H4 (cell line): ENCODE results near the gene SMC2. TPM values are rescaled to one million over a fixed set of nuclear protein-coding genes. Genes with fewer than 3 reads are reported as not detected.

Experiments used
- DNase-seq: peaks from one replicate; pipeline ENCODE4 v3.0.0-alpha.2; 2015; ENCODE audit warnings: low spot score
- total RNA-seq: library from RNA; depleted of rRNA; stranded (reverse); fragments of >200 nt; shearing (Covaris generic); gene quantifications from 2 replicates; pipeline ENCODE4 v1.2.3, GENCODE V29; 2014; rRNA removed

Gene SMC2
- total RNA-seq = 20.5 and 25.6 TPM in 2 replicates

DNA sequence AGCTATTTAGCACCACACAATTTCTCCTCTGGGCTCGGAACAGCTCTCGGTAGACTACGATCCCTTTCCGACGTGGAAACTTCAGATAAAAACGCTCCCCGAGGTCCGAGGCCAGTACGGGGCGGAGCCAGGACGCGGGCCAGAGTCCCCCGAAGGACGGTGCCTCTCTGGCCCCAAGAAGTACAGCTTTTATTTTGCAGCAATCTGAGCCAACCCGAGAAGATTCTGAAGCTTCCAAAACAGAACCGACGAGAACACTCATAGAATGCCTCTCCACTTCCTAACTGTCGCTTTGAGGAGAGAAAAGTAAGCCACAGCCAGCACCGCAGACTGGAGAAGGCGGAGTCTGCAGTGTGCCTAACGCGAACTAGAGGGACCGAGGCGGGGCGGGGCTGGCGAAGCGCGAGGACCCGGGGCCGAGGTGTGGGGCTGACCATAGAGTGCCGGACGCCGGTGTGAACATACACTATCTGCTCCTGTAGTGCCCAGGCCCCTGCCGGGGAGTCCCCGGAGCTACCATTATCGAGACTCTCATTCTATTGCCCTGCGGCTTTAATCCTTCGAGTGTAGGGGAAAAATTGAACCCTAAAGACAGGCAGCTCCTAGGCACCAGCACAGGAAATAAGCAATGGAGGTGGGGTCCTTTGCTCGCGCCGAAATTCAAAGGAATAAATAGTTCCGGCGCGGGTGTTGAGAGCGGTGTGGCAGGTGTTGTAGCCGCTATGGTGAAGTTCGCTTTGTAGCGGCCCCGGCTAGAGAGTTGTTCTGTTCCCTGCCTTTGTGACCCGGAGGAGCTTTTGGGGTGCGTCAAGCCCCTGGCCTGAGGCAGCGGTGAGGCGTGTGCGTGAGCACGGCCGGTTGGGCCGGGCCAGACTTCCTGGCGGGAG lies at the start of gene SMC2:
Gene SMC2 (plus strand): TSS at position 663 of the 887 bp plus-strand sequence. CDS start 1,076 bp downstream, outside the sequence.
- DNase-seq = peak; percentile 86

DNA sequence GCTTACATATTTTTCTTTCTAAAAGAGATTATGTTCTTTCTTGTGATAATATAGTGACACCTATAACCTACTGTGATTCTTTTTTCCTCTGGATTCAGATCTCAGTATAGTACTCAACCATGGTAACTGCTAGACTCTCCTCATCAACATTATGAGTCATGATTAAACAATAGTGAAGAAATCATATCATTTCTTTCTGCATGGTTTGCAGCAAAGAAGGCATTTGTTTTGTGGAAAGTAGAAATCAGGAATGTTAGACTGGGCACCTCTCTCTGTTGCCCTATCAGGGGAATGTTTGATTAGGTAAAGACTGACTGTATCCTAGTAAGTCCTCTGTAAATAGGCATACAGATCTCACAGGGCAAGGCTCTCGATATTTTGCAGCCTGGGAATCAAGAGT lies 25.6 kb upstream of the SMC2 start:
- no peak for DNase-seq

DNA sequence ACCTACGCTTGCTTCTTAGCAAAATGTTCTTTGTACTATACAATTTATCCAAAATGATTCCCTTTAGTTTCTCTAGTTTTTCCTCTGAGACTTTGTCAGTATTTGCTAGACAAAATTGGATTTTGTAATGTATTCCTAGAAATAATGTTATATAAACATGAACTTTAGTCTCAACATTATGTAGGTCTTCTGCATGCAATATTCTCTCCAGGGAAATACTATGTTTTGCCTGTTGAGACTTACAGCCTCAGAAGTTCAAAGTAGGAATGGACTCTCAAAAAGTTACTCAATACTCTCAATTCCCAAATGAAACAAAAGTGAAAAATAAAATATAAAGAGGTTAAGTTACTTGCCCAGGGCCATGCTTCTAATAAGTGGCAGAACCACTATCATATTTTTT lies 24.8 kb upstream of the SMC2 start:
- no peak for DNase-seq

DNA sequence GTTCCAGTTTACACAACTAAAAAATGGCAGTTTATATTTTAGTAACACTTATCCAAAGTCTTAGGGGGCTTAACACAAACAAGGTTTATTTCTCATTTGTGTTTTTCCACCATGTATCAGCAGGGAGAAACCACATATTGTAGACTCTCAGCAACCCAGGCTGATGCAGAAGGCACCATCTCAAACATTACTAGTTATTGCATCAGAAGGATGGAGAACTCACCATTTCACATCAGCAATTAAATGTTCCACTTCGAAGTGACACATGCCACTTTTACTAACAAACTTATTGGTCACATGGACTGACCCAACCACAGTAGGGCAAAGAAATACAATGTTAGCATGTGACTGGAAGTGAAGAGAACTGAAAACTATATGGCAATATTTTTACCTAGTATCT lies 22.5 kb upstream of the SMC2 start:
- DNase-seq = no peak

DNA sequence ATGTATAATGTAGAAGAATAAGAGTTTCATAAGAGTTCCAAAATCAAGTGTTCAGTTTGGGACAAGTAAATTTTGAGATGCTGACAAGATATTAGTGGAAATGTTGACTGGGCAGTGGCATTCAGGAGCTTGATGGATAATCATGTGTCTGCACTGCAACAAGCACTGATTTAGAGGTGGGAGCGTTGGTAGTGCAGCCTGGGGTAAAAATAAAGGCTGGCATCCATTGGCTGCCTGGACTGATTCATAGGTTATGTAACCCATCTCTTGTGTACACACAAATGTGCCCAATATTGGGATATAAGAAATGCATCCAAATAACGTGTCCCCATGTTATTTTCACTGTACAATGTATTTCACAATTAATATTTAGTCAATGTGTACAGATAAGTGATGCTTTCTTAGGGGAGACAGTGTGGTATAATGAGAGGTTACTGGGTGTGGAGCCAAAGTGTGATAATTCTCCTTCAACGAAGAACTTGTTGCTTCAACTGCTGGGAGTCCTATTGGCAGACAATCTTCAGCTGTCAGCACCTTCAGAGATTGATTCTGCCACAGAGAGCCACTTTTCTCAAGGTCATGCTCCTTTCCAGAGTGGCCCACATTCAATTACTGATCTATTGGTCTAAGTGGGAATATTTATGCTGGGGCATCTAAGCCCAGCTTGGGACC lies 20.9 kb upstream of the SMC2 start:
- DNase-seq = no peak

DNA sequence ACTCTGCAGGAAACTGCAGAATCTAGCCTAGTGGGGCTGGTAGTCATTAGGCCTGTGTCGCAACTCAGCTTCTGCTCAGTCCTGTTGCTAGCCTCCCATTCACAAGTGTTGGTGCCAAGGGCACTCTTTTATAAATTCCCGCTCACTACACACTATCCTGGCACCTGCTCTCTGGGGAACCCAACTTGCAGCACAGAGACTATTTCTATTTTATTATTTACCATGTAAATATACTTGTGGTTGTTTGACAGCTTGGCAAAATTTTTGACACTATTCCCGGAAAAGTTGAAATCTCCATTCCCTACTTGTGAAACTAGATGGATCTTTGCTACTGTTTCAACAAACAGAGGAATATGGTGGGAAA lies 20.4 kb upstream of the SMC2 start:
- DNase-seq = no peak

DNA sequence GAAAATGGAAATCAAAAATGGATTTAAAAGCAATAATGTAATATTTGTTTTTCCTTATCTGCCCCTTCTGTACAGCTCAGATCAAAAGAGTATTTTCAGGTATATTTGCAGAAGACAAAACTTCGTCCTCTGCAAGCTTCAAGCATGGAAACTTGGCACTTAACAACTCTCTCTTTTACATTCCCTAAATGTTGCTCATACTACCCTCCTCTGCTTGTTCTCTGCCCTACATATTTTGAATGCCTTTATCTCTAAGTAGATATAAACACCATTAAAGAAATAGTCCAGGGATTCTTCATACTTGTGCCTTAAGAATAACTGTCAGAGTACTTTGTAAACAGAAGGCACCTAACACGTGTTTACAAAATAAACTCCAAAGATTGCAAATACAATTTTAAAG lies 19.2 kb upstream of the SMC2 start:
- DNase-seq = peak; percentile 24

DNA sequence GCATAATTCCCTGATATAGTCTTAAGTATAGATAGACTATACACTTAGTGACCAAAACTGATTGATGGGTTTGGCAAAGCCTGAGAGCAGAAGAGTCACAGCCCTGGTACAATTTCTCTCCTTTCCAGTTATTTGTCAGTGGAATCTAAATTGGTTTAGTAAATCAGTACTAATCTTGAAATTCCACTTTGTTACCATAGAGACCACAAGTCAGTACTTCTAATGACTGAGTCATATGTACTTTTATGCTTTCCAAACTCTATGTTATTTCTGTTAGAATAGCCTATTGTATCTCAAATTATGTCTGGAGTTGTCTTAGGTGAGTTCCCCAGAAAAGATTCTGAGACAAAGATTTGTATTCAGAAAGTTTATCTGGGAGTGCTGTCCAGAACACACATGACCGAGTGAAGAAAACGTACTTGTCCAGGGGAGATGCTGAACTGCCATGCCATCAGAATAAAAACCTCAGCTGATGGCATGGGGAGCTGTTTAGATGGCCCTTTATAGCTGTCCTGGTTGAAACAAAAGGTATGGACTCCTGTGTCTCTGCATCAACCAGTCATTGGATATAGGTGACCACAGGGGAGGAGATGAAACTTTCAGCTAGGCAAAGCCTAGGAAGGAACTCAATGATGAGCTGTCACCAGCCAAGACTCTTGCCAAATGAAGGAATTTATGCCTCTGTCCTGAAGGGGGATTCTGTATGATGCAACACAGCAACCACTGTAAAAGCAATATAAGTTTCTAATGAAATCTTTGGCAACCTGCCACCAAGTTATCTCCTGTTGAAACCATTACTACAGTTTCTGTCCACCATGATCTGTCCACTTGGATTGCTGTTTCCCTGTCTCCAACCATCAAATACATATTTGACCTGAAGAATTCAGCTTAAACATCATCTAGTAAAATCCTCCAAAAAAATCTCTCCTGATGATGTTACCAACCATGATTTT lies 18.0 kb upstream of the SMC2 start:
- peak; percentile 13 for DNase-seq

DNA sequence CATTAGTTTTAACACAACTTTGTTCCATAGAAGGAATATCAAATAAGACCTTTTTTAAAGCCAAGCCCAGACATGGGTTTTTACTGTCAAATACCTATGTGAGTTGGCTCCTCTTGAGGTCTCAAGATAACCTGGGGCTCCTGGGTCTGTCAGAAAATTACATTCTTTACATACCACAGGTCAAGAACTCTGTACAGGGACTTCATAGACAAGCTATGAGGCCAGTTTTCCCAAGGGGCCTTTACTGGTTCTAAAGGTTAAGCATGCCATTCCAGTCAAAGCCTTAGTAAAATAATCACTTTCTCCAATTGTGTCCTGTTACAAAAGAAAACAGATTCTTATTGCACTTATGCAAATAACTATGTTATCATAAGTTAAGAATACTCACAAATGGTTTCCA lies 15.5 kb upstream of the SMC2 start:
- no peak for DNase-seq

DNA sequence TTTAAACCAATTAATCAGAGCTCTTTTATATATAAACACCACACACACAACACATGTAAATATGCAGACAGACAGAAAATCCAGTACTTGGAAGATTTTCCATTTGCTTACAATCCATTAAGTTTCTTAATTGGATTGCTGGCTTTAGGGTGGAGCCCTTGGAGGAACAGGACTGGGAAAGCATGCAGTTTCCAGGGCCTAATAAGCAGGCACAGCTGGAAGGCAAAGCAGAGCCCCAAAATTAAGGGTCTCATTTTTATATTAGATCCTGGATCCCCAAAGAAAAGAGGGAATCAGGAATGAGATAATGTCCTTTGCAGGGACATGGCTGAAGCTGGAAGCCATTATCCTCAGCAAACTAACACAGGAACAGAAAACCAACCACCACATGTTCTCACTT lies 13.1 kb upstream of the SMC2 start:
- no peak for DNase-seq

DNA sequence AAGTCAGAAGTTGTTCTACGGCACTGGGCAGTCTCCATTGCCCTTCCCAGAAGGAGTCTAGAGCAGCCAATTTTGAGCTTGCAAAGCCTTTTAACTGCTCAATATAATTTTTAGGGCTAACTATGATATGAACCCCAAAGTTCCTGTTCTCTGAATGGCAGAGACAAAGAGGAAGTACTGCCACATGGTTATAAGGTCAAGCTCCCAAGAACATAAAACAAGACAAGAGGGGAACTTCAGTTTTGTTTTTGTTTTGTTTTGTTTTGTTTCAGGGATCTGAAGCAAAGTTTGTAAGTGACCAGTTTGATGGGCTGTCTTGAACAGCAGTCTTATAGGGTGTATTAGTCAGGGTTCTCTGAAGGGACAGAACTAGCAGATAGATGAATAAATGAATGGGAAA lies 11.9 kb upstream of the SMC2 start:
- no peak for DNase-seq

DNA sequence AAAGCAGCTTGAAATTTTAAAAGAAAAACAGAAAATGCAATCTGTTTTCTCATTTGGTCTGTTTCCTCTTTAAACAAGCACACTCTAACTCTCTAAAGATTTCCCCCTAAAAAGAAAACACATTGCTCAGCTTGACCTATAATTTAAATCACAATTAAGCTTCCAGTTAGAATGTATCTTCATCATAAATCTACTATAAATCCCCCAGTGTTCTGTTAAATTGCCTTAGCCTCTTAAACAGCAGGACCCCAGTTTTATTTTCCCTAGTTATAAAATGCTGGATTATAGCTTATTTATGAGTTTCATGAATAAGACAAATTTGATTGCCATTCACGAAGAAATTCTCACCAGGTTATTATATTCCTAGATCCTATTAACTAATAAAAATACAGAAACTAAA lies 8.6 kb upstream of the SMC2 start:
- DNase-seq = no peak

DNA sequence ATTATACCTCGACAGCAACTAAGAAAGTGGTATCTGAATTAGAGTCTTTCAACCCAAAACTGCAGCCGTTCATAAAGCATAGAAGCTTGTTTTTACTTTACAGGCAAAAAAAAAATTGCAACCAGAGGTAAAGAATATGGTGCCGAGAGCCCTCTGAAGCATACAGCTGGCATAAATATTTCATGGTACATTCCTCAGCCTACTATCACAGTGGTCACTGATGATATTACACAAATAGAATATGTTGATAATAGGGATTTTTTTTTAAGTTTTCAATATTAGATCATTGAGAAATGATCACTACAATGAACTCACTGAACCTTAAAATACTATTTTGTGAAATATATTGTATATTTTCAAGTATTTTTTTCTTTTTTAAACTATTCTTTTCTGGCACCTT lies 6.2 kb upstream of the SMC2 start:
- DNase-seq = no peak

DNA sequence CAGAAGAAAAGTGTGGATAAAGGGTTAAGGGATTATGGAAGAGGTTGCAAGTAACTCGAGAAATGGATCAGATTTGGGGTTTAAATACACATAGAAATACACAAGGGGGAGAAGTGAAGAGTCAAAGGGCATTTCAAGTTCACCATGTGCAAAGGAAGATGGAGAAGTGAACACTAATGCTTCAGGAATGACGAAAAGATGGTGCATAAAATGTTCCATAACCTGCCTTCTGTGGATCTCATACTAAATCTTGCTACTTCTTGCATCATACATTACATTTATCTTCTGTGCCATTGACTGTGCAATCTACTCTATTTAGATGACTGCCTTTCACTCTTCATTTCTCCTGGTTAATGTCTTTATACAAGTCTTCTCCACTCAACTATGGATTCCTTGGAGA lies 5.7 kb upstream of the SMC2 start:
- no peak for DNase-seq

DNA sequence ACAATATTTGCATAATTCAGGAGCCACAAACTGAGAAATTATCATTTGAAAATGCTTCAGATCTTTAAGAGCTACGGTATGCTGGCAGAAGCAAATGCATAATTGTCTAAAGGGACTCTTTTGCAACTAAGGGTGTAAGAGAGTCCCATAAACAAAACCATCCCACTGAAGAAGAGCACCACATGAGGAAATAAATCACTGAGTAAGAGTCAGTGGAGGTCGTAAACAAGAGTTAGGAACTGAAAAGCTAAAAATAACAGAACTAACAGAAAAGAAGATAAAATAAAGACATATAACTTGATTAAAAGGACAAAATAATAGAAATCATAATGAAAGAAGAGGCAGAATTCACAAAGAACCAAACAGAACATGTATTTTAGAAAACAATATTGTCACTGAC lies 3.5 kb upstream of the SMC2 start:
- no peak for DNase-seq

DNA sequence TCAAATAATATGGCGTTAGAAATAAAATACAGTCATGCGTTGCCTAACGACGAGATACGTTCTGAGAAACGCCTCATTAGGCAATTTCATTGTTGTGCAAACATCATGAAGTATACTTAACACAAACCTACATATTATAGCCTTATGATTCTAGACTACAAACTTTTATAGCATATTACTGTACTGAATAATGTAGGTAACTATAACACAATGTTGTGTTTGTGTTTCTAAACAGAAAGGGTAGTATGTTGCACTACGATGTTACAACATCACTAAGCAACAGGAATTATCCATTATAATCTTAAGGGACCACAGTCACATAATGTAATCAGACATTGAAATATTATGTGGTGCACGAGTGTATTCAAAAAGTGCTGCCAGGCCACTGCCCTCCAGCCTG lies 3.0 kb upstream of the SMC2 start:
- no peak for DNase-seq

DNA sequence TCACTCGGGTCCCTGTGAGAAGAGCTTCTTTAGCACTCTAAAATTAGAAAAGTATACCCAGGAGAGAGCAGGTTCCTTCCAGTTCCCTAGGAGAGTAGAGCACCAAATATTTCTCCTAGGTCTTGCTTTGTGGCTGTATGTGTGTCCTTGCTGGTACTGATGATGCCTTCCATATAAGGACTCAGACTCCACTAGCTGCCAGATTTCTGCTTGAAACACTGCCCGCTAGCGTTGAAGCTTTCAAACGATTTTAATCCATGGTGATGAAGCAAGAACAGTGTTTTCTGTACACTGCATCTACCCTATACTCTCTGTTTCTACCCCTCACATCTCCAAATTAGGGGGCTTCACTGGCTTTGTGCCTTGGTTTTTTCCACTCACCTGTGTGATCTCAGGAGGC lies 2.4 kb upstream of the SMC2 start:
- DNase-seq = no peak

DNA sequence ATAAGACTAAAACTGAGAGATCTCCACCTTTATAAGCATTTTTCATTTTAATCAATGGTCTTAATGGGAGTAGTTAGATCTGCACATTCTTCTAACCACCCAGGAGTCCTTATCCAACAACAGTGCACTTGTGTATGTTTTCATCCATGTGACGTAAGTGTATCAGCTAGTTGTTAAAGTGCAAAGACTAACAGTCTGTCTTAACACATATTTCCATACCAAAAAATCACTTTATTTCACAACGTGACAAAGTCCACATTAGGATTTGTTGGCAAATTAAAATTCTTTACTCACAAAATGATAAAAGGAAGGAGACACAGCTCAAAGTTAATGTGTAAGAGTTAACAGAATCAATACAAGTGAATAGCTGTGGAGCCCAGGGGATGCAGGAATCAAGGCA lies 1.9 kb upstream of the SMC2 start:
- no peak for DNase-seq

DNA sequence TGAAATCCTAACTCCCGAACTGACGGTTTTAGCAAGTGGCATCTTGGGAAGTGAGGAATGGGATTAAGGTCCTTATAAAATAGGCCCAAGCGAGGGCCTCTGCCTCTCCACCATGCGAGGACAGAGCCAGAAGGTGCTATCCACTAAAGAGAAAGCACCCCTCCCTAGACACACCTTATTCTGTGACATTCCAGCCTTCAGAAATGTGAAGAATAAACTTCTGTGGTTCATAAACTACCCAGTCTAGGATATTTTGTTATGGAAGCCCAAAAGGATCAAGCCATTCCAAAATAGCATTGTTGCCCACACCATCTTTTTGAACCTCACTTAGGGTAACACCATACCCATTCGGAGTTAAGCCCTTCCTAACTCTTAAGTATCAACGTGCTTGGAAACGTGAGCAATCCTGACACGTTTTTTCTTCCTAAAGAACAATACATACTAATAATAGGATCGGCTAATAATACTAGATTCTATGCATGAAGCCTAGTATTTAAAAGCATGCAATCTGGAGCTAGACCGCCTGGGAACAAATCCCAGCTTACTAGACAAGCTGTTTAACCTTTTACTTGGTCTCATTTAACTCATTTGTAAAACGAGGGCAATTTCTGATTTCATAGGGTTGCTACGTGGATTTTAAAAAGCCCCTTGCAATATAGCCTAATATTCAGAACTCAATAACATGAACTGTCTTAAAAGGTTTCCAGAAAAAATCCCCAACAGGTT lies 1.1 kb upstream of the SMC2 start:
- no peak for DNase-seq

DNA sequence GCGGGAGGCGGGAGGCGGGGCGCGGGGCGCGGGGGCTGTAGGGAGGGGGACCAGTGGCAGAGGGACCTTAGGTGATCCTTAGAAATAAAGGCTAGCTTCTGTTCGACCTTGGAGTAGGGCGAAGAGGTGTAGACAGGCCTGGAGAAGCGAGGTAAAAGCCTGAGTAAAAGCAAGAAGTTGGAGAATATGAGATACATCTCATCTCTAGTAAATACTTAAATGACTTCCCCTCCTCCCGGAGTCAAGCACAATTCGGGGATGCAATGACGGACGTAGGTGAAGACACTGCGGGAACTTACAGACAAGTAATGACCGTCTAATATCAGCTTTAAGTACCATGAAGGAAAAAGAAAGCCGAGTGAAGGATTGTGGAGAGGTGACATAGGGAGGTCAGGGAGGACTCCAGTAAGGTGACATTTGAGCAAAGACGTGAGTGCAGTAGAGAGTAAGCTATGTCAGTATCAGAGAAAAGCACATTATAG lies 466 bp downstream of the SMC2 start:
- no peak for DNase-seq

DNA sequence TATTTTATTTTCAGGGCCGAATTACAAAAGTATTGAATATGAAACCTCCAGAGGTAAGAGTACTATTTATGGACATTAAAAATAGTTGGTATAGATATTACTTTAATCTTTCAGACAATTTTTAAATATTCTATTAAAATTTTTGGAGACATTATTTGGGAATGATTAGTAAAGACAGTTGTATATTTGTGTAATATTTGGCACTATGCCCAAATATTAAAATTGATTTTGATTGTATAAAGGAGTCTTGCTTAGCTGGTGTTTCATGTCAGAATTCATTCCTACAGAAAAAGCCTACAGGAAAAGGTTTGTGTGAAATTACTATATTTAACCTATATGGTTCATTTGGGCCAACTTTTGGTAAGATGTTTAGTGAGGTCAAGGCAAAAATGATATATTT lies 5.5 kb downstream of the SMC2 start:
- DNase-seq = no peak
